Endothelial cell of umbilical vein (primary cell): ENCODE results near the gene MYLK. TPM values are rescaled to one million over a fixed set of nuclear protein-coding genes. Genes with fewer than 3 reads are reported as not detected.

Experiments used
- BruUV-seq: library from RNA; stranded (reverse); fragments of 400-500 nt; replicated peaks from 2 replicates; lab custom pipeline; 2021; lab: Mats Ljungman, UMichigan
- CTCF ChIA-PET: fragments of 300-600, 350-600 bp; sonication (Branson Sonifier 250); formaldehyde crosslinking; loops from one replicate; lab custom pipeline; 2021; ENCODE audit warnings: antibody characterized with exemption, inconsistent platforms; lab: Charles Lee
- POLR2A ChIA-PET: fragments of 300-600, 350-600 bp; sonication (Branson Sonifier 250); formaldehyde crosslinking; loops from one replicate; lab custom pipeline; 2021; ENCODE audit warnings: antibody characterized with exemption, inconsistent platforms; lab: Charles Lee
- DNase-seq: peaks from one replicate; pipeline ENCODE4 v3.0.0-alpha.2; 2011; ENCODE audit warnings: low read depth, low spot score
- FAIRE-seq: peaks from 2 replicates; lab custom pipeline; 2011; peaks lifted over from hg19 to GRCh38; lab: Jason Lieb, UNC
- H2AFZ ChIP-seq: 2 replicates; pipeline ENCODE4 v1.6.0; 2012; ENCODE audit warnings: low read depth, low read length, control low read depth, inconsistent platforms
- H3K27ac ChIP-seq: 2 replicates; pipeline ENCODE4 v1.5.1; 2011; ENCODE audit warnings: low read depth, mild to moderate bottlenecking, control low read depth, low read length, moderate library complexity; ENCODE audit not compliant: insufficient read depth
- H3K27me3 ChIP-seq, 2 experiments: 2 replicates each; pipeline versions ENCODE4 v1.6.0 to v1.6.1; 2011; ENCODE audit warnings: low read length in 2 of 2, mixed read lengths in 1 of 2; ENCODE audit not compliant: control insufficient read depth in 2 of 2, insufficient read depth in 2 of 2
- H3K36me3 ChIP-seq, 2 experiments: 2 replicates in 1 of 2; 3 replicates in 1 of 2; pipeline ENCODE4 v1.5.1; 2011; ENCODE audit warnings: low read length in 2 of 2, mild to moderate bottlenecking in 1 of 2, moderate library complexity in 1 of 2; ENCODE audit not compliant: control insufficient read depth in 2 of 2, insufficient read depth in 2 of 2; ENCODE audit errors: extremely low read depth in 1 of 2
- H3K4me1 ChIP-seq: 3 replicates; pipeline ENCODE4 v1.5.1; 2011; ENCODE audit warnings: mild to moderate bottlenecking, low read length; ENCODE audit not compliant: control insufficient read depth, insufficient read depth; ENCODE audit errors: extremely low read depth
- H3K4me2 ChIP-seq: 2 replicates; pipeline ENCODE4 v1.6.1; 2011; ENCODE audit warnings: low read length, control low read depth, mixed read lengths; ENCODE audit not compliant: insufficient read depth
- H3K4me3 ChIP-seq, 3 experiments: fragments of 200-600 bp in 1 of 3; sonication (generic), shearing (Covaris generic) in 1 of 3; replicated peaks in 1 of 3; 2 replicates each; pipeline ENCODE4 v1.5.1; 2011 to 2016; ENCODE audit warnings: control low read depth in 3 of 3, low read length in 3 of 3, mild to moderate bottlenecking in 2 of 3, inconsistent platforms in 1 of 3, low read depth in 1 of 3, moderate library complexity in 1 of 3; ENCODE audit not compliant: insufficient read depth in 1 of 3
- H3K79me2 ChIP-seq: 2 replicates; pipeline ENCODE4 v1.6.0; 2012; ENCODE audit warnings: low read length, inconsistent platforms; ENCODE audit not compliant: control insufficient read depth, insufficient read depth
- H3K9ac ChIP-seq: replicated peaks from 2 replicates; pipeline ENCODE3; 2011; ENCODE audit warnings: low read length, control low read depth; ENCODE audit not compliant: insufficient read depth; ENCODE audit errors: extremely low read depth
- H3K9me1 ChIP-seq: replicated peaks from 3 replicates; pipeline ENCODE4 v1.6.0; 2011; ENCODE audit warnings: mild to moderate bottlenecking, low read length; ENCODE audit not compliant: control insufficient read depth, insufficient read depth; ENCODE audit errors: extremely low read depth
- H3K9me3 ChIP-seq: replicated peaks from 2 replicates; pipeline ENCODE4 v1.5.1; 2012; ENCODE audit warnings: low read length, inconsistent platforms; ENCODE audit not compliant: control insufficient read depth, insufficient read depth
- H4K20me1 ChIP-seq: replicated peaks from 2 replicates; pipeline ENCODE3; 2011; ENCODE audit warnings: mild to moderate bottlenecking, low read length; ENCODE audit not compliant: control insufficient read depth, insufficient read depth; ENCODE audit errors: extremely low read depth
- EZH2 ChIP-seq: IDR thresholded peaks from 2 replicates; pipeline ENCODE4 v1.6.1; 2012; ENCODE audit warnings: borderline replicate concordance, low read depth, mild to moderate bottlenecking, moderate library complexity, low read length, inconsistent platforms; ENCODE audit not compliant: severe bottlenecking
- FOS ChIP-seq: IDR thresholded peaks from 2 replicates; pipeline ENCODE4 v1.6.1; 2011; ENCODE audit warnings: mild to moderate bottlenecking, low read length, moderate library complexity, borderline replicate concordance; ENCODE audit not compliant: insufficient read depth
- GATA2 ChIP-seq: IDR thresholded peaks from 2 replicates; pipeline ENCODE4 v1.7.0; 2011; ENCODE audit warnings: low read depth, mild to moderate bottlenecking, moderate library complexity, mixed read lengths, low read length; ENCODE audit not compliant: insufficient read length, insufficient read depth
- JUN ChIP-seq: IDR thresholded peaks from 2 replicates; pipeline ENCODE4 v1.6.1; 2011; ENCODE audit warnings: borderline replicate concordance, low read depth; ENCODE audit not compliant: insufficient read length, insufficient read depth
- MYC ChIP-seq: IDR thresholded peaks from one replicate; pipeline ENCODE4 v1.6.1; 2011; ENCODE audit warnings: mild to moderate bottlenecking, low read depth, low read length
- POLR2A ChIP-seq: IDR thresholded peaks from 2 replicates; pipeline ENCODE4 v1.6.1; 2012; ENCODE audit warnings: low read depth, mild to moderate bottlenecking, control low read depth, low read length
- POLR2AphosphoS5 ChIP-seq: IDR thresholded peaks from 2 replicates; pipeline ENCODE4 v1.6.1; 2012; ENCODE audit warnings: low read depth, mild to moderate bottlenecking, control low read depth, low read length, moderate library complexity; ENCODE audit not compliant: insufficient read depth
- dilution Hi-C: fragments of 300-500 bp; cut with MboI; formaldehyde crosslinking; loops from one replicate; pipeline ENCODE4 v1.15.0; 2019; ENCODE audit warnings: low sequenced_read_pairs; ENCODE audit not compliant: extremely low pct_ligation_motif_present
- intact Hi-C: fragments of 100-400 bp; cut with micrococcal nuclease; formaldehyde crosslinking; loops from one replicate; pipeline ENCODE4 v1.10.0; 2022
- polyA plus RNA-seq, 4 experiments: library from polyadenylated mRNA; depleted of rRNA in 3 of 4; stranded (reverse) in 3 of 4; unstranded in 1 of 4; fragments of >200 nt; gene quantifications; 2 replicates each; pipeline versions ENCODE4 v1.2.1 to v1.2.3, GENCODE V29; 2011 to 2012; ENCODE audit warnings: missing spikeins in 1 of 4
- total RNA-seq: library from RNA; stranded (reverse); gene quantifications from 2 replicates; pipeline ENCODE4 v1.2.3, GENCODE V29; 2021
- TF ChIP-seq, protein P1 (sequence below): IDR thresholded peaks from 2 replicates; pipeline ENCODE4 v1.6.1; 2011; ENCODE audit not compliant: insufficient read depth, insufficient read length
- TF ChIP-seq, protein P2 (sequence below), 2 donors: IDR thresholded peaks; 1 replicate in 1 of 2; 2 replicates in 1 of 2; pipeline ENCODE4 v1.5.1; 2011; ENCODE audit warnings: low read length in 2 of 2, mild to moderate bottlenecking in 2 of 2, moderate library complexity in 2 of 2, control low read depth in 1 of 2, inconsistent platforms in 1 of 2, low read depth in 1 of 2; ENCODE audit not compliant: insufficient read depth in 1 of 2; ENCODE audit errors: extremely low read depth in 1 of 2

Gene MYLK
- total and polyA plus RNA-seq, 2 donors (not counting 3 experiments of a cell fraction or from before 2014, with no cell fraction given), result 10.0 to 22.2 TPM

DNA sequence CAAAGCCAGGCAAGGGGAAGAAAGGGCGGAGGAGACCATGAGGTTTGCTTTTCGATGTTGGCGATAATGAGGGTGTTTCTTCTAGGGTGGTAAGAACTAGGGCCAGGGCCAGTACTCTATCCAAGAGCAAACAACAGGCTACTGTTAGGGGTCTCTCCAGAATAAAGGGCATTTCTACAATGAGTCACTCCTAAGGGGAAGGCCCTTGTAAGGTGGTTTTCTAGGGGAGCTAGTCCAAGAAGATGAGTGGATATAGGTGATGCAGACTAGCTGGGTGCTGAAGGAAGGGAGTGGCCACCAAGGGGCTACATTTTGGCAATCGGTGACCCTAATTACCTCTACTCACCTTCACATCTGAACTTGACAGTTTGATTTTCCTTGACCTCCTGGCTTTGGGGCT lies 150.8 kb downstream of the MYLK start:
- FAIRE-seq, result no peak
- POLR2A ChIA-PET, result no interaction called here
- Histone ChIP-seq H2AFZ (no peak overlapping the region), H3K79me2 (no peaks in the 10 kb centered on the region), H3K4me3 (no peak overlapping the region), H3K9me1 (no peaks in the 10 kb centered on the region), H3K27me3 (peaks cover 12% of the 10 kb centered on the region in 2 experiments), H3K36me3 (no peaks in the 10 kb centered on the region), H3K4me2 (no peak overlapping the region), H3K4me1 (no peaks in the 10 kb centered on the region), H3K9ac (no peak overlapping the region), H4K20me1 (no peaks in the 10 kb centered on the region), H3K27ac (no peak overlapping the region), H3K9me3 (no peaks in the 10 kb centered on the region)
- DNase-seq, result no peak
- CTCF ChIA-PET, result interaction anchor here (2.9 kb wide), 1 partner anchor 10 kb away, joined by 13 read pairs; no protein-coding TSS in a partner anchor
- dilution Hi-C loops (no loop called here), intact Hi-C loops (no loop called here)
- no TSS peak for BruUV-seq
- TF ChIP-seq POLR2AphosphoS5, result no peak
- TF ChIP-seq EZH2, result no peak
- TF ChIP-seq JUN, result no peak
- no peak for TF ChIP-seq FOS
- TF ChIP-seq, protein P1, sequence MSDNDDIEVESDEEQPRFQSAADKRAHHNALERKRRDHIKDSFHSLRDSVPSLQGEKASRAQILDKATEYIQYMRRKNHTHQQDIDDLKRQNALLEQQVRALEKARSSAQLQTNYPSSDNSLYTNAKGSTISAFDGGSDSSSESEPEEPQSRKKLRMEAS, result no peak
- no peak for TF ChIP-seq MYC
- TF ChIP-seq, protein P2, sequence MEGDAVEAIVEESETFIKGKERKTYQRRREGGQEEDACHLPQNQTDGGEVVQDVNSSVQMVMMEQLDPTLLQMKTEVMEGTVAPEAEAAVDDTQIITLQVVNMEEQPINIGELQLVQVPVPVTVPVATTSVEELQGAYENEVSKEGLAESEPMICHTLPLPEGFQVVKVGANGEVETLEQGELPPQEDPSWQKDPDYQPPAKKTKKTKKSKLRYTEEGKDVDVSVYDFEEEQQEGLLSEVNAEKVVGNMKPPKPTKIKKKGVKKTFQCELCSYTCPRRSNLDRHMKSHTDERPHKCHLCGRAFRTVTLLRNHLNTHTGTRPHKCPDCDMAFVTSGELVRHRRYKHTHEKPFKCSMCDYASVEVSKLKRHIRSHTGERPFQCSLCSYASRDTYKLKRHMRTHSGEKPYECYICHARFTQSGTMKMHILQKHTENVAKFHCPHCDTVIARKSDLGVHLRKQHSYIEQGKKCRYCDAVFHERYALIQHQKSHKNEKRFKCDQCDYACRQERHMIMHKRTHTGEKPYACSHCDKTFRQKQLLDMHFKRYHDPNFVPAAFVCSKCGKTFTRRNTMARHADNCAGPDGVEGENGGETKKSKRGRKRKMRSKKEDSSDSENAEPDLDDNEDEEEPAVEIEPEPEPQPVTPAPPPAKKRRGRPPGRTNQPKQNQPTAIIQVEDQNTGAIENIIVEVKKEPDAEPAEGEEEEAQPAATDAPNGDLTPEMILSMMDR (IDR thresholded peaks at IDR 0.05; ENCODE audit: extremely low read depth in 1 of 2, insufficient read depth in 1 of 2, low read depth in 1 of 2, low read length in 2 of 2), result no peak
- no peak for TF ChIP-seq POLR2A
- TF ChIP-seq GATA2, result no peak
